ENCODE results near the gene ATP6V0D1.

Gene ATP6V0D1

DNA sequence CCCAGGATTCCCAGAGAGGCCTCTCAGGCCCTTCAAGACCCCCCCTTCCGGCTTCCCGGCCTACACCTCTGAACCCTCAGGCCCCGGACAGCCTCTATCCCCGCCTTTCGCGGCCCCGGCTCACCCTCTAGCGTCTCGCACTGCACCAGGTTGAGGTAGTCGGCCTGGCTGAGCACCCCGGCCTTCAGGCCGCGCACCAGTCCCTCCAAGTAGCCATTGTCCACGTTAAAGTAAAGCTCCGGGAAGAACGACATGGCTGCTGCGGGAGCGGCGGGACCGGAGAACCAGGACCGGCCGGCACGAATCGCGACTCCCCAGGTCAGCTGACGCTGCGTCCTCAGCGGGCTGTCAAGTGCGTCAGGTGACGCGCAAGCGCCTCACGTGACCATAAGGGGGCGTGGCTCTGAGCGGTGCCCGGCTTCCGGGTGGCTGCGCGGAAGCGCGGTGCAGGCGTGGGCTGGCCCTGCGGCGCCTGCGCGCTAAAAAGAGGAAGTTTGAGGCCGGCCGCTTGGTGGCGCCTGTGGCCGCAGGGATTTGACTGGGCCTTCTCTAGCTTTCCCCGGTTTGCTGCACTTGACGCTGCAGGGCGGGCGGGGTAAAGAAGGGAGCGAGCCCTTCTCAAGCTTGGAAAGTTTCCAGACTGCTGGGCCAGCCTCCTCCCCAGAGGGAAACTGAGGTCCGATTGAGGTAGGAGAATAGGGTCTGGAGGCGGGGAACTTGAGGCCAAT is at the start of gene ATP6V0D1:
Gene ATP6V0D1 (minus strand): TSS at position 325 of the 728 bp plus-strand sequence. CDS start 71 bp downstream, at position 254.
- Histone ChIP-seq H3K36me3 (replicated peaks; ENCODE audit: low read depth, low read length) (peaks cover 13% of the 10 kb centered on the region), H3K27ac (ENCODE audit: low read length) (peak within 1 kb of the TSS; percentile 82), H3K4me1 (ENCODE audit: low read length) (peaks cover 14% of the 10 kb centered on the region), H3K27me3 (ENCODE audit: low read depth, low read length) (no peaks in the 10 kb centered on the region), H3K4me2 (ENCODE audit: low read length) (peak within 1 kb of the TSS; percentile 100), H3K4me3 (ENCODE audit: low read length) (peak within 1 kb of the TSS; percentile 99), H3K9me3 (ENCODE audit: insufficient read depth, low read length) (no peaks in the 10 kb centered on the region), H3K79me2 (ENCODE audit: low read length) (peaks cover 55% of the 10 kb centered on the region), H3K9ac (ENCODE audit: low read length) (peak within 1 kb of the TSS; percentile 92), H4K20me1 (ENCODE audit: insufficient read depth, low read length) (peaks cover 6% of the 10 kb centered on the region; the same call in 1 of the 2 replicates), H2AFZ (ENCODE audit: low read depth, low read length) (peak within 1 kb of the TSS; percentile 73)
- TF ChIP-seq, protein P1, sequence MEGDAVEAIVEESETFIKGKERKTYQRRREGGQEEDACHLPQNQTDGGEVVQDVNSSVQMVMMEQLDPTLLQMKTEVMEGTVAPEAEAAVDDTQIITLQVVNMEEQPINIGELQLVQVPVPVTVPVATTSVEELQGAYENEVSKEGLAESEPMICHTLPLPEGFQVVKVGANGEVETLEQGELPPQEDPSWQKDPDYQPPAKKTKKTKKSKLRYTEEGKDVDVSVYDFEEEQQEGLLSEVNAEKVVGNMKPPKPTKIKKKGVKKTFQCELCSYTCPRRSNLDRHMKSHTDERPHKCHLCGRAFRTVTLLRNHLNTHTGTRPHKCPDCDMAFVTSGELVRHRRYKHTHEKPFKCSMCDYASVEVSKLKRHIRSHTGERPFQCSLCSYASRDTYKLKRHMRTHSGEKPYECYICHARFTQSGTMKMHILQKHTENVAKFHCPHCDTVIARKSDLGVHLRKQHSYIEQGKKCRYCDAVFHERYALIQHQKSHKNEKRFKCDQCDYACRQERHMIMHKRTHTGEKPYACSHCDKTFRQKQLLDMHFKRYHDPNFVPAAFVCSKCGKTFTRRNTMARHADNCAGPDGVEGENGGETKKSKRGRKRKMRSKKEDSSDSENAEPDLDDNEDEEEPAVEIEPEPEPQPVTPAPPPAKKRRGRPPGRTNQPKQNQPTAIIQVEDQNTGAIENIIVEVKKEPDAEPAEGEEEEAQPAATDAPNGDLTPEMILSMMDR (IDR thresholded peaks at IDR 0.05; ENCODE audit: low read depth, low read length), result peak; percentile 71
- no peak for TF ChIP-seq EZH2phosphoT487 (IDR thresholded peaks at IDR 0.05; ENCODE audit: low read depth)

DNA sequence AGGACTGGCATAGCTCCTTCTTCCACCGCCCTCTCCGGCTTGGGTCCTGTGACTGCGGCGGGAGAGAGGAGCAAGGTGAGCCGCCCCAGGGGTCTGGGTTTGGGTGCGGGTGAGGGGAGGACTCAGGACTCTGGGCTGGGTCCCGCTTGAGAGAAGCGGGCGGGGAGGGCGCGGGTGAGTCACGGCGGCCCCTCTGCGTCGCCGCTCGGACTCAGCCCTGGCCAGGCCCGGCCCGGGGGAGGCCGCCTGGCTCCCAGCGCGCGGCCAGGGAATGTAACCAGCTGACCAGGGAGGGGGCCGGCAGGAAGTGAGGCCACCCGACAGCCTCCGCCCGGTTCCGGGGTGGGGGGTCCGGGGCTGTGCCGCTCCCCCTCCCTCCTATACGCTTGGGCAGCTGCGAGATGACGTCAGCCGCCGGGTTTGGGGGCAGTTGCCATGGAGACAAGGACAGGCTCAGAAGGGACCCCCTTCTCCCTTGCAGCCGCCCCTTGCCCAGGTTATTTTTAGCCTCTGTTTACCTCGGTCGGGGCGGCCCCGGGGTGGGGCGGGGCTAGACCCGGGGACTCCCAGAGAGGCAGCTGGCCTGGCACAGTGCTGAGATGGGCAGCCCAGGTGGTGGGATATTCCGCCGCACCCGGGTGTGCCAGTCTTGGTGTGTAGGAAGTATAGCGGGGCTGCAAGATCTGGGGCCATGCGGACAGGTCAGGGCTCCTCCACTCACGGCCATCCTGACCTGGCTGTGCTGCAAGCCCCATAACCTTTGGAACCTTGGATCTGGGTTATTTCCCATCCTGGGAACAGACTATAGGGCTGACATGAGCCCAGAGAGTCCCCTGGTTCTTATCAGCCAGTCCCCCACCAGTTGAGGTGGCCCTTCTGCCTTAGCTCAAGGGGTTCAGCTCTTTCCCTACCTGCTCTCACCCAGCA is 49.3 kb upstream of the ATP6V0D1 start:
- Histone ChIP-seq H3K27ac (ENCODE audit: low read length) (peak overlapping the region; percentile 61), H3K4me2 (ENCODE audit: low read length) (peak overlapping the region; percentile 97), H3K4me1 (ENCODE audit: low read length) (peaks cover 33% of the 10 kb centered on the region), H3K27me3 (ENCODE audit: low read depth, low read length) (no peaks in the 10 kb centered on the region), H3K4me3 (ENCODE audit: low read length) (peak overlapping the region; percentile 95), H3K36me3 (replicated peaks; ENCODE audit: low read depth, low read length) (peaks cover 7% of the 10 kb centered on the region), H3K9ac (ENCODE audit: low read length) (peak overlapping the region; percentile 97), H2AFZ (ENCODE audit: low read depth, low read length) (no peak overlapping the region; the same call in 1 of the 2 replicates), H4K20me1 (ENCODE audit: insufficient read depth, low read length) (peaks cover 34% of the 10 kb centered on the region), H3K9me3 (ENCODE audit: insufficient read depth, low read length) (no peaks in the 10 kb centered on the region), H3K79me2 (ENCODE audit: low read length) (peaks cover 48% of the 10 kb centered on the region)
- no peak for TF ChIP-seq EZH2phosphoT487 (IDR thresholded peaks at IDR 0.05; ENCODE audit: low read depth)
- TF ChIP-seq, protein P1 (IDR thresholded peaks at IDR 0.05; ENCODE audit: low read depth, low read length), result no peak

DNA sequence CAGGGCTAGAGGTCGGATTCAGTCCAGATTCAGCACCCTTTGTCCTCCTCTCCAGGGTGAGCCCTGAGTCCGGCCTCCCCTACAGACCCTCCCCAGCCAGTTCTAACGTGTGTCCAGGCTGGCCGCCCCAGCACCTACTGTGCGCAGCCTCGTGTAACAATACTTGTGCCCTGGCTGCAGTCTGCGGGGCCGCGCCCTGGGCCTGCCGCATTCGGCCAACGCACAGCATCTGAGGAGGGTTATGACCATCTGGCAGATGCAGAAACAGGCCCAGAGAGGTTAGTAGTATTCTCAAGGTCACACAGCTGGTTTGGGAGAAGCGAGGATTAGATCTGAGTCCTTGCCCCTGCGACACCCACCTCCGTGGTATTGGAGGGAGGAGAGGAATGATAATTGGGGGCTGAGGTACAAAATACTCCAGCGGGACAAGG is 48.6 kb upstream of the ATP6V0D1 start:
- Histone ChIP-seq H2AFZ (ENCODE audit: low read depth, low read length) (no peak overlapping the region; the same call in 1 of the 2 replicates), H3K9me3 (ENCODE audit: insufficient read depth, low read length) (no peaks in the 10 kb centered on the region), H3K9ac (ENCODE audit: low read length) (peak overlapping the region; percentile 97), H3K4me3 (ENCODE audit: low read length) (peak overlapping the region; percentile 95), H3K27ac (ENCODE audit: low read length) (peak overlapping the region; percentile 61), H3K79me2 (ENCODE audit: low read length) (peaks cover 43% of the 10 kb centered on the region), H3K4me1 (ENCODE audit: low read length) (peaks cover 32% of the 10 kb centered on the region), H3K4me2 (ENCODE audit: low read length) (peak overlapping the region; percentile 97), H4K20me1 (ENCODE audit: insufficient read depth, low read length) (peaks cover 29% of the 10 kb centered on the region), H3K27me3 (ENCODE audit: low read depth, low read length) (no peaks in the 10 kb centered on the region), H3K36me3 (replicated peaks; ENCODE audit: low read depth, low read length) (peaks cover 7% of the 10 kb centered on the region)
- TF ChIP-seq, protein P1 (IDR thresholded peaks at IDR 0.05; ENCODE audit: low read depth, low read length), result no peak
- no peak for TF ChIP-seq EZH2phosphoT487 (IDR thresholded peaks at IDR 0.05; ENCODE audit: low read depth)

Data from OCI-LY3 (cell line).